K562 (cell line): ENCODE results near the gene C10orf53. TPM values are rescaled to one million over a fixed set of nuclear protein-coding genes. Genes with fewer than 3 reads are reported as not detected.
A peak's percentile ranks its signal among the peaks of the same experiment; 100 is the strongest.

Experiments used
- CBFB ChIP-seq: sonication (generic); formaldehyde crosslinking; IDR thresholded peaks from 2 replicates; pipeline ENCODE4 v1.4.0; 2020; ENCODE audit warnings: mild to moderate bottlenecking, missing genetic modification reagents
- CLOCK ChIP-seq: fragments of 250-450 bp; sonication (Bioruptor Pico); IDR thresholded peaks from 2 replicates; pipeline ENCODE4 v1.4.0; 2020; ENCODE audit warnings: mild to moderate bottlenecking, moderate library complexity, borderline replicate concordance
- CXXC5 ChIP-seq: fragments of 250-450 bp; sonication (Bioruptor Pico); IDR thresholded peaks from 2 replicates; pipeline ENCODE4 v1.8.0; 2022; ENCODE audit warnings: inconsistent platforms, mild to moderate bottlenecking, moderate library complexity
- KDM4B ChIP-seq, 2 experiments: fragments of 450-650 bp in 1 of 2; sonication (generic) in 1 of 2; IDR thresholded peaks; 2 replicates each; pipeline ENCODE4 v1.6.1; 2016 to 2017; ENCODE audit warnings: borderline replicate concordance in 2 of 2, antibody characterized with exemption in 1 of 2, low read depth in 1 of 2, mild to moderate bottlenecking in 1 of 2
- L3MBTL2 ChIP-seq: fragments of 450-650 bp; IDR thresholded peaks from 2 replicates; pipeline ENCODE4 v1.6.1; 2016; ENCODE audit warnings: mild to moderate bottlenecking, moderate library complexity
- MTA2 ChIP-seq: fragments of 450-650 bp; IDR thresholded peaks from 2 replicates; pipeline ENCODE4 v1.6.1; 2016; ENCODE audit warnings: low read depth
- PTRF ChIP-seq: fragments of 450-650 bp; IDR thresholded peaks from 2 replicates; pipeline ENCODE4 v1.6.1; 2016; ENCODE audit warnings: mild to moderate bottlenecking, missing genetic modification characterization, missing compliant biosample characterization
- RBM15 ChIP-seq: fragments of 200-400 bp; formaldehyde crosslinking; IDR thresholded peaks from 2 replicates; pipeline ENCODE4 v1.6.1; 2018; ENCODE audit warnings: mild to moderate bottlenecking, low read length, moderate library complexity; ENCODE audit not compliant: insufficient read depth
- RBM17 ChIP-seq: fragments of 200-400 bp; formaldehyde crosslinking; IDR thresholded peaks from 2 replicates; pipeline ENCODE4 v1.6.1; 2017; ENCODE audit warnings: low read depth, mild to moderate bottlenecking, low read length, borderline replicate concordance
- STAT5A ChIP-seq: IDR thresholded peaks from 2 replicates; pipeline ENCODE4 v1.6.1; 2012; ENCODE audit warnings: low read length, inconsistent platforms, borderline replicate concordance
- U2AF1 ChIP-seq: fragments of 200-400 bp; formaldehyde crosslinking; optimal IDR thresholded peaks from 2 replicates; pipeline ENCODE3; 2017; ENCODE audit warnings: mild to moderate bottlenecking, low read depth, low read length, moderate library complexity
- UBTF ChIP-seq, 2 experiments: IDR thresholded peaks; 2 replicates each; pipeline ENCODE4 v1.6.1; 2012; ENCODE audit warnings: improper control_type of control experiment in 2 of 2, low read depth in 2 of 2, low read length in 2 of 2, borderline replicate concordance in 1 of 2
- ZBTB1 ChIP-seq: sonication (generic); formaldehyde crosslinking; IDR thresholded peaks from 2 replicates; pipeline ENCODE4 v1.8.1; 2023; ENCODE audit warnings: missing genetic modification reagents, low read depth, mild to moderate bottlenecking, borderline replicate concordance
- ZKSCAN1 ChIP-seq: fragments of 150-350 bp; IDR thresholded peaks from 2 replicates; pipeline ENCODE4 v1.6.1; 2016; ENCODE audit warnings: low read depth, low read length
- ZNF184 ChIP-seq: sonication (generic); formaldehyde crosslinking; IDR thresholded peaks from 2 replicates; pipeline ENCODE4 v1.5.0; 2020; ENCODE audit warnings: missing genetic modification reagents
- ZNF584 ChIP-seq: fragments of 200-800 bp; sonication (Bioruptor generic); IDR thresholded peaks from 2 replicates; pipeline ENCODE4 v1.6.1; 2016; ENCODE audit warnings: low read depth, mild to moderate bottlenecking, missing genetic modification characterization, missing compliant biosample characterization
- polyA plus RNA-seq, 8 experiments: library from polyadenylated mRNA; depleted of rRNA in 4 of 8; stranded (reverse) in 5 of 8; unstranded in 3 of 8; fragments of >200 nt; fragmentation: Nextera tagmentation in 2 of 8; fragmentation: Illumina TruSeq in 1 of 8; extraction: Ambion mirVana in 2 of 8; extraction: Trizol in 1 of 8; gene quantifications; 2 replicates each; pipeline versions ENCODE4 v1.2.1 to v1.2.3, GENCODE V29; 2011 to 2014; ENCODE audit warnings: inconsistent platforms in 1 of 8, missing spikeins in 1 of 8
- total RNA-seq, 7 experiments: library from RNA; depleted of rRNA in 6 of 7; stranded (reverse); fragments of >200 nt in 6 of 7; fragmentation: Illumina TruSeq in 2 of 7; extraction: Trizol in 2 of 7; gene quantifications; 2 replicates each; pipeline versions ENCODE4 v1.2.1 to v1.2.3, GENCODE V29; 2011 to 2021; ENCODE audit warnings: low replicate concordance in 1 of 7
- TF ChIP-seq, protein P1 (sequence below): fragments of 250-450 bp; sonication (Bioruptor Pico); IDR thresholded peaks from 2 replicates; pipeline ENCODE4 v1.4.0; 2020; ENCODE audit warnings: mild to moderate bottlenecking, moderate library complexity
- TF ChIP-seq, protein P2 (sequence below): fragments of 250-450 bp; sonication (Bioruptor Pico); IDR thresholded peaks from 2 replicates; pipeline ENCODE4 v1.4.0; 2020; ENCODE audit warnings: mild to moderate bottlenecking

C10orf53 gene
- total and polyA plus RNA-seq, 9 of the 15 experiments (the other 6 are each of a cell fraction or from before 2014, with no cell fraction given): not detected

- TF ChIP-seq UBTF (IDR thresholded peaks at IDR 0.05; ENCODE audit: borderline replicate concordance in 1 of 2, low read depth in 2 of 2, low read length in 2 of 2): no peak
- no peak for TF ChIP-seq RBM15
- TF ChIP-seq CLOCK: no peak
- TF ChIP-seq, protein P1, sequence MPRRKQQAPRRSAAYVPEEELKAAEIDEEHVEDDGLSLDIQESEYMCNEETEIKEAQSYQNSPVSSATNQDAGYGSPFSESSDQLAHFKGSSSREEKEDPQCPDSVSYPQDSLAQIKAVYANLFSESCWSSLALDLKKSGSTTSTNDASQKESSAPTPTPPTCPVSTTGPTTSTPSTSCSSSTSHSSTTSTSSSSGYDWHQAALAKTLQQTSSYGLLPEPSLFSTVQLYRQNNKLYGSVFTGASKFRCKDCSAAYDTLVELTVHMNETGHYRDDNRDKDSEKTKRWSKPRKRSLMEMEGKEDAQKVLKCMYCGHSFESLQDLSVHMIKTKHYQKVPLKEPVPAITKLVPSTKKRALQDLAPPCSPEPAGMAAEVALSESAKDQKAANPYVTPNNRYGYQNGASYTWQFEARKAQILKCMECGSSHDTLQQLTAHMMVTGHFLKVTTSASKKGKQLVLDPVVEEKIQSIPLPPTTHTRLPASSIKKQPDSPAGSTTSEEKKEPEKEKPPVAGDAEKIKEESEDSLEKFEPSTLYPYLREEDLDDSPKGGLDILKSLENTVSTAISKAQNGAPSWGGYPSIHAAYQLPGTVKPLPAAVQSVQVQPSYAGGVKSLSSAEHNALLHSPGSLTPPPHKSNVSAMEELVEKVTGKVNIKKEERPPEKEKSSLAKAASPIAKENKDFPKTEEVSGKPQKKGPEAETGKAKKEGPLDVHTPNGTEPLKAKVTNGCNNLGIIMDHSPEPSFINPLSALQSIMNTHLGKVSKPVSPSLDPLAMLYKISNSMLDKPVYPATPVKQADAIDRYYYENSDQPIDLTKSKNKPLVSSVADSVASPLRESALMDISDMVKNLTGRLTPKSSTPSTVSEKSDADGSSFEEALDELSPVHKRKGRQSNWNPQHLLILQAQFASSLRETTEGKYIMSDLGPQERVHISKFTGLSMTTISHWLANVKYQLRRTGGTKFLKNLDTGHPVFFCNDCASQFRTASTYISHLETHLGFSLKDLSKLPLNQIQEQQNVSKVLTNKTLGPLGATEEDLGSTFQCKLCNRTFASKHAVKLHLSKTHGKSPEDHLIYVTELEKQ (CRISPR knock-in tag): no peak
- TF ChIP-seq RBM17: no peak
- TF ChIP-seq MTA2: no peak
- no peak for TF ChIP-seq STAT5A
- TF ChIP-seq PTRF (tag): no peak
- no peak for TF ChIP-seq KDM4B (IDR thresholded peaks at IDR 0.05; ENCODE audit: borderline replicate concordance in 2 of 2, low read depth in 1 of 2)
- peak; percentile 14 for TF ChIP-seq L3MBTL2
- no peak for TF ChIP-seq ZNF184
- TF ChIP-seq CBFB (CRISPR knock-in tag): peak; percentile 24; the same call in 1 of the 2 replicates
- TF ChIP-seq ZBTB1 (CRISPR knock-in tag): no peak
- no peak for TF ChIP-seq ZKSCAN1
- no peak for TF ChIP-seq U2AF1
- peak; percentile 91 for TF ChIP-seq CXXC5 (CRISPR knock-in tag)
- TF ChIP-seq, protein P2, sequence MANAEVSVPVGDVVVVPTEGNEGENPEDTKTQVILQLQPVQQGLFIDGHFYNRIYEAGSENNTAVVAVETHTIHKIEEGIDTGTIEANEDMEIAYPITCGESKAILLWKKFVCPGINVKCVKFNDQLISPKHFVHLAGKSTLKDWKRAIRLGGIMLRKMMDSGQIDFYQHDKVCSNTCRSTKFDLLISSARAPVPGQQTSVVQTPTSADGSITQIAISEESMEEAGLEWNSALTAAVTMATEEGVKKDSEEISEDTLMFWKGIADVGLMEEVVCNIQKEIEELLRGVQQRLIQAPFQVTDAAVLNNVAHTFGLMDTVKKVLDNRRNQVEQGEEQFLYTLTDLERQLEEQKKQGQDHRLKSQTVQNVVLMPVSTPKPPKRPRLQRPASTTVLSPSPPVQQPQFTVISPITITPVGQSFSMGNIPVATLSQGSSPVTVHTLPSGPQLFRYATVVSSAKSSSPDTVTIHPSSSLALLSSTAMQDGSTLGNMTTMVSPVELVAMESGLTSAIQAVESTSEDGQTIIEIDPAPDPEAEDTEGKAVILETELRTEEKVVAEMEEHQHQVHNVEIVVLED (CRISPR knock-in tag): peak; percentile 55; the same call in 1 of the 2 replicates
- no peak for TF ChIP-seq ZNF584 (CRISPR knock-in tag)
Observed at GRCh38 chr10:49679480-49679893, at the start of gene C10orf53 (continued).
